A673 (cell line): ENCODE results near the gene TRIM8. TPM values are rescaled to one million over a fixed set of nuclear protein-coding genes. Genes with fewer than 3 reads are reported as not detected.

Experiments
- BruUV-seq: library from RNA; stranded (reverse); fragments of 400-500 nt; replicated peaks from 2 replicates; lab custom pipeline; 2021; lab: Mats Ljungman, UMichigan
- CTCF ChIA-PET: fragments of 300-600 bp; sonication (Branson Sonifier 250); formaldehyde crosslinking; loops from one replicate; lab custom pipeline; 2022; ENCODE audit warnings: antibody characterized with exemption; lab: Charles Lee
- POLR2A ChIA-PET: fragments of 300-600 bp; sonication (Branson Sonifier 250); formaldehyde crosslinking; loops from one replicate; lab custom pipeline; 2022; ENCODE audit warnings: antibody characterized with exemption; ENCODE audit not compliant: low non-redundant PET; lab: Charles Lee
- DNase-seq: peaks from one replicate; pipeline ENCODE4 v3.0.0-alpha.2; 2015; ENCODE audit warnings: low spot score
- H3K27ac ChIP-seq: fragments of 200-600 bp; sonication (generic); 2 replicates; pipeline ENCODE4 v1.5.1; 2016; ENCODE audit warnings: mixed run types, low read depth, mild to moderate bottlenecking, mixed read lengths, antibody characterized with exemption, low read length; ENCODE audit not compliant: poor library complexity, severe bottlenecking
- H3K27me3 ChIP-seq: fragments of 200-600 bp; sonication (generic); replicated peaks from 2 replicates; pipeline ENCODE4 v1.6.1; 2017; ENCODE audit warnings: mixed run types, low read depth, mild to moderate bottlenecking, mixed read lengths, antibody characterized with exemption, low read length; ENCODE audit not compliant: insufficient read depth, poor library complexity
- H3K36me3 ChIP-seq: fragments of 200-600 bp; sonication (generic); 2 replicates; pipeline ENCODE4 v1.6.1; 2016; ENCODE audit warnings: mixed run types, mild to moderate bottlenecking, mixed read lengths, antibody characterized with exemption, low read length; ENCODE audit not compliant: insufficient read depth, poor library complexity, severe bottlenecking
- H3K4me1 ChIP-seq: fragments of 200-600 bp; sonication (generic); 2 replicates; pipeline ENCODE4 v1.6.1; 2017; ENCODE audit warnings: mixed run types, mild to moderate bottlenecking, mixed read lengths, antibody characterized with exemption, low read length; ENCODE audit not compliant: insufficient read depth, poor library complexity, severe bottlenecking
- H3K4me3 ChIP-seq: fragments of 200-600 bp; sonication (generic); 2 replicates; pipeline ENCODE4 v1.5.1; 2016; ENCODE audit warnings: low read depth, mixed run types, mild to moderate bottlenecking, mixed read lengths, low read length; ENCODE audit not compliant: poor library complexity, severe bottlenecking
- H3K9me3 ChIP-seq: fragments of 200-600 bp; sonication (generic); 2 replicates; pipeline ENCODE4 v1.6.1; 2016; ENCODE audit warnings: mixed run types, low read depth, mild to moderate bottlenecking, mixed read lengths, antibody characterized with exemption, low read length; ENCODE audit not compliant: poor library complexity, severe bottlenecking
- CTCF ChIP-seq: fragments of 300-800, 200-600 bp; sonication (generic); conservative IDR thresholded peaks from 2 replicates; pipeline ENCODE4 v1.5.1; 2017; ENCODE audit warnings: low read depth, mild to moderate bottlenecking, antibody characterized with exemption, low read length, moderate library complexity, mixed read lengths
- EZH2 ChIP-seq: fragments of 200-600 bp; sonication (generic); IDR thresholded peaks from 2 replicates; pipeline ENCODE4 v1.6.1; 2017; ENCODE audit warnings: borderline replicate concordance, low read depth, mild to moderate bottlenecking, mixed read lengths, antibody characterized with exemption, low read length; ENCODE audit not compliant: poor library complexity, severe bottlenecking
- intact Hi-C: fragments of 100-400 bp; cut with micrococcal nuclease; formaldehyde crosslinking; loops from one replicate; pipeline ENCODE4 v1.10.0; 2022; ENCODE audit not compliant: unreplicated experiment
- total RNA-seq: library from RNA; stranded (reverse); gene quantifications from 2 replicates; pipeline ENCODE4 v1.2.3, GENCODE V29; 2021

TRIM8 gene
- total RNA-seq, 1 experiment from 2014 or later: 29.4 TPM

- no peaks in the 10 kb centered on the region for H3K36me3 ChIP-seq
- H3K27me3 ChIP-seq: no peaks in the 10 kb centered on the region
- TF ChIP-seq CTCF (no peak), EZH2 (no peak)
- H3K9me3 ChIP-seq: no peaks in the 10 kb centered on the region
- intact Hi-C loops: no loop called here
- ChIA-PET POLR2A (no interaction called here), CTCF (no interaction called here)
- peaks cover 10% of the 10 kb centered on the region for H3K4me1 ChIP-seq
- no TSS peak for BruUV-seq
- no peak for DNase-seq
- H3K4me3 ChIP-seq: no peak overlapping the region
- H3K27ac ChIP-seq: no peak overlapping the region
Measured at GRCh38 chr10:102677331-102678067, 33.2 kb downstream of the TRIM8 start.

- no peaks in the 10 kb centered on the region for H3K36me3 ChIP-seq
- no TSS peak for BruUV-seq
- no peaks in the 10 kb centered on the region for H3K27me3 ChIP-seq
- peaks cover 10% of the 10 kb centered on the region for H3K4me1 ChIP-seq
- TF ChIP-seq EZH2 (no peak), CTCF (no peak)
- ChIA-PET CTCF (interaction anchor here (0.6 kb wide), 1 partner anchor 74 kb away, joined by 3 read pairs; no protein-coding TSS in a partner anchor), POLR2A (no interaction called here)
- no peak overlapping the region for H3K27ac ChIP-seq
- DNase-seq: no peak
- H3K4me3 ChIP-seq: no peak overlapping the region
- H3K9me3 ChIP-seq: no peaks in the 10 kb centered on the region
- intact Hi-C loops: no loop called here
Measured at GRCh38 chr10:102678068-102678400, 33.8 kb downstream of the TRIM8 start.

- CTCF ChIA-PET: interaction anchor here (0.6 kb wide), 1 partner anchor 74 kb away, joined by 3 read pairs; no protein-coding TSS in a partner anchor
- H3K27ac ChIP-seq: no peak overlapping the region
- POLR2A ChIA-PET: no interaction called here
Measured at GRCh38 chr10:102678842-102679289, 34.6 kb downstream of the TRIM8 start.

More at GRCh38 chr10:102678842-102679289, 34.6 kb downstream of the TRIM8 start:
- intact Hi-C loops: no loop called here
- Histone ChIP-seq H3K27me3 (no peaks in the 10 kb centered on the region), H3K36me3 (no peaks in the 10 kb centered on the region), H3K4me1 (peaks cover 9% of the 10 kb centered on the region), H3K4me3 (no peak overlapping the region), H3K9me3 (no peaks in the 10 kb centered on the region)
- TF ChIP-seq CTCF: peak; percentile 51; the same call in 1 of the 2 replicates
- TF ChIP-seq EZH2: no peak
- BruUV-seq: no TSS peak
- no peak for DNase-seq
